ENCODE data around the gene XPR1.

XPR1 gene

DNA sequence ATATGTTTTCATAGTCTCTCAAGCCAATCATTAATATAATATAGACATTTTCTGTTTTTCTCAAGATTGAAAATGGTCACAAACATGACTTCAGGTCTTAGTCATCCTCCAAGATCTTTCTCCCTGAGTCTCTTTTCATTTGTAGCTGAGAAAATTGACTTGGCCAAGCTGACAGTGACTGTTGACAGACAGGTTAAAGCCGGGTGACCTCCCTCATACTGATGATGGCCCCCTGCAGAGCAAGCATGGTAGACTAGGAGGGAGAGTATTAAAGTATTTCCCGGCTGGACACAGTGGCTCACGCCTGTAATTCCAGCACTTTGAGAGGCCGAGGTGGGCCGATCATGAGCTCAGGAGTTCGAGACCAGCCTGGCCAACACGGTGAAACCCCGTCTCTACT, 274.1 kb downstream of the XPR1 start:
- DNase-seq (ENCODE audit: insufficient read length, low spot score) (no peak), FAIRE-seq (no peak)
- TF ChIP-seq POU2F2 (IDR thresholded peaks at IDR 0.05; ENCODE audit: low read depth, low read length) (no peak), PAX5 (IDR thresholded peaks at IDR 0.05; ENCODE audit: insufficient read depth, low read length, severe bottlenecking) (no peak), POLR2AphosphoS5 (IDR thresholded peaks at IDR 0.05; ENCODE audit: low read depth, low read length) (no peak), POLR2A (IDR thresholded peaks at IDR 0.05; ENCODE audit: low read depth, low read length) (no peak), TAF1 (IDR thresholded peaks at IDR 0.05; ENCODE audit: low read depth, low read length) (no peak), SPI1 (IDR thresholded peaks at IDR 0.05; ENCODE audit: low read depth, low read length) (no peak)

GRCh38 chr1:180906511-180906910, 274.7 kb downstream of the XPR1 start:
- DNase-seq (ENCODE audit: insufficient read length, low spot score) (no peak), FAIRE-seq (no peak)
- no peak for TF ChIP-seq SPI1 (IDR thresholded peaks at IDR 0.05; ENCODE audit: low read depth, low read length)
- no peak for TF ChIP-seq POLR2AphosphoS5 (IDR thresholded peaks at IDR 0.05; ENCODE audit: low read depth, low read length)
- TF ChIP-seq PAX5 (IDR thresholded peaks at IDR 0.05; ENCODE audit: insufficient read depth, low read length, severe bottlenecking) = no peak
- no peak for TF ChIP-seq POU2F2 (IDR thresholded peaks at IDR 0.05; ENCODE audit: low read depth, low read length)
- no peak for TF ChIP-seq TAF1 (IDR thresholded peaks at IDR 0.05; ENCODE audit: low read depth, low read length)
- TF ChIP-seq POLR2A (IDR thresholded peaks at IDR 0.05; ENCODE audit: low read depth, low read length) = no peak

GRCh38 chr1:180907313-180908055, 275.7 kb downstream of the XPR1 start:
- no peak for TF ChIP-seq SPI1 (IDR thresholded peaks at IDR 0.05; ENCODE audit: low read depth, low read length)
- no peak for TF ChIP-seq PAX5 (IDR thresholded peaks at IDR 0.05; ENCODE audit: insufficient read depth, low read length, severe bottlenecking)
- no peak for TF ChIP-seq TAF1 (IDR thresholded peaks at IDR 0.05; ENCODE audit: low read depth, low read length)
- TF ChIP-seq POLR2AphosphoS5 (IDR thresholded peaks at IDR 0.05; ENCODE audit: low read depth, low read length) = no peak
- TF ChIP-seq POU2F2 (IDR thresholded peaks at IDR 0.05; ENCODE audit: low read depth, low read length) = no peak
- TF ChIP-seq POLR2A (IDR thresholded peaks at IDR 0.05; ENCODE audit: low read depth, low read length) = no peak
- DNase-seq (ENCODE audit: insufficient read length, low spot score) (no peak), FAIRE-seq (no peak)

DNA sequence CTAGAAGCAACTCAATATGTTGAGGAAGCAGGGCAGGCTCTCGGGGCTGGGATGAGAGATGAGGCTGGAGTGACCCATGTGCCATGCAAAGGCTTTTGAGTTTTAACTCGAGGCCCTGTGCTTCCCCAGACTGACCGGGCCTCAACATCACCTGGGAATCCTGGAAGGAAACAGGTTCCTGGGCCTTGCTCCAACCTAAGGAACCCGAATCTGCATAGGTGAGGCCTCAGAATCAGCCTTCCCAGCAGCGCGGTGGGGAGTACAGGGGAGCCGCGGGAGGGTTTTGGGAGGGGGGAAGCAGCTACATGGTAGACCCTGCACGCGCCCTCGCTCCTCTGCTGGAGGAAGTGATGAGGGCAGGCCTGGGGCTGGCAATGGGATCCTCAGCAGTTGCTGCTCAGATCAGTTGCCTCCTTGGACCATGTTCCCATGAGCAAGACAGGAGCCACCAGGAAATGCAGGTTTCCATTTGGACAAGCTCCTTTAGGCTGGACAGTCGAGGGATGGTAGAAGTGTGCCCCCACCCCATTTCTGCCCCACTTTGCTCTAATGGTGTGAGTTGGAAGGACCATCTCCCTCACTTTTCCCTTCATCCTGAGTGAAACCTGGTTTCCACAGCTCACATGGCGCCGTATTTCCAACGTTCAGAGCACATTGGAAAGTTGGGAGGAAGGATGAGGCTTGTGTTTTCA, 276.4 kb downstream of the XPR1 start:
- FAIRE-seq (no peak), DNase-seq (ENCODE audit: insufficient read length, low spot score) (no peak)
- no peak for TF ChIP-seq PAX5 (IDR thresholded peaks at IDR 0.05; ENCODE audit: insufficient read depth, low read length, severe bottlenecking)
- no peak for TF ChIP-seq SPI1 (IDR thresholded peaks at IDR 0.05; ENCODE audit: low read depth, low read length)
- TF ChIP-seq POLR2AphosphoS5 (IDR thresholded peaks at IDR 0.05; ENCODE audit: low read depth, low read length) = no peak
- TF ChIP-seq POLR2A (IDR thresholded peaks at IDR 0.05; ENCODE audit: low read depth, low read length) = no peak

- TF ChIP-seq POU2F2 (IDR thresholded peaks at IDR 0.05; ENCODE audit: low read depth, low read length) (no peak), SPI1 (IDR thresholded peaks at IDR 0.05; ENCODE audit: low read depth, low read length) (peak; percentile 88)
- DNase-seq (ENCODE audit: insufficient read length, low spot score) (no peak), FAIRE-seq (peak; percentile 89)
These were observed 277.2 kb downstream of the XPR1 start for GRCh38 chr1:180909005-180909414.

DNA sequence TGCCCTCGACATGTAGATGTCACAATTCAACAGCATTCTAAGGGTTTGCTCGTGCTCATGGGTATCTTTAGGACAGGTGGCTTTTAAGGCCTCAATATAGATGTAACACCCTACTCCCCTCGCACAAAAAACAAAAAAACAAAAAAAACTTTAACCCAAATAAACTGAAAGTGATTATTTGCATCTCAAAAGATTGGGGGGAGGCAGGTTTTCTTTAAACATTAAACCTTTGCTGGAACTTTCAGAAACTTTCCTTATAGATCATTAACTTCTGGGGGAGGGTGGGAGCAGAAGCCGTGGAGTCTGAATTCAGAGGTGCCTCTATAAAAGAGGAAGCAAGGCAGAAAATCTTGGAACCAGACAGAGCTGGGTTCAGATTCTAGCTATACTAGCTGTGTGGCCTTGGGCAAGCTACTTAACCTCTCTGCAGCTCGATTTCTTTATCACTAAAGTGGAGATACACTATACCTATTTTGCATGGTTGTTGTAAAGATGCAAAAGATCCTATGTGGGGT, 277.7 kb downstream of the XPR1 start:
- FAIRE-seq = no peak
- no peak for DNase-seq (ENCODE audit: insufficient read length, low spot score)
- TF ChIP-seq SPI1 (IDR thresholded peaks at IDR 0.05; ENCODE audit: low read depth, low read length) = no peak
- no peak for TF ChIP-seq TAF1 (IDR thresholded peaks at IDR 0.05; ENCODE audit: low read depth, low read length)
- no peak for TF ChIP-seq POLR2AphosphoS5 (IDR thresholded peaks at IDR 0.05; ENCODE audit: low read depth, low read length)
- no peak for TF ChIP-seq POU2F2 (IDR thresholded peaks at IDR 0.05; ENCODE audit: low read depth, low read length)
- no peak for TF ChIP-seq PAX5 (IDR thresholded peaks at IDR 0.05; ENCODE audit: insufficient read depth, low read length, severe bottlenecking)
- TF ChIP-seq POLR2A (IDR thresholded peaks at IDR 0.05; ENCODE audit: low read depth, low read length) = no peak

GRCh38 chr1:180911640-180912191, 279.9 kb downstream of the XPR1 start:
- no peak for FAIRE-seq
- no peak for DNase-seq (ENCODE audit: insufficient read length, low spot score)
- TF ChIP-seq PAX5 (IDR thresholded peaks at IDR 0.05; ENCODE audit: insufficient read depth, low read length, severe bottlenecking) (no peak), TAF1 (IDR thresholded peaks at IDR 0.05; ENCODE audit: low read depth, low read length) (no peak), POU2F2 (IDR thresholded peaks at IDR 0.05; ENCODE audit: low read depth, low read length) (no peak), POLR2AphosphoS5 (IDR thresholded peaks at IDR 0.05; ENCODE audit: low read depth, low read length) (no peak), POLR2A (IDR thresholded peaks at IDR 0.05; ENCODE audit: low read depth, low read length) (no peak), SPI1 (IDR thresholded peaks at IDR 0.05; ENCODE audit: low read depth, low read length) (no peak)

DNA sequence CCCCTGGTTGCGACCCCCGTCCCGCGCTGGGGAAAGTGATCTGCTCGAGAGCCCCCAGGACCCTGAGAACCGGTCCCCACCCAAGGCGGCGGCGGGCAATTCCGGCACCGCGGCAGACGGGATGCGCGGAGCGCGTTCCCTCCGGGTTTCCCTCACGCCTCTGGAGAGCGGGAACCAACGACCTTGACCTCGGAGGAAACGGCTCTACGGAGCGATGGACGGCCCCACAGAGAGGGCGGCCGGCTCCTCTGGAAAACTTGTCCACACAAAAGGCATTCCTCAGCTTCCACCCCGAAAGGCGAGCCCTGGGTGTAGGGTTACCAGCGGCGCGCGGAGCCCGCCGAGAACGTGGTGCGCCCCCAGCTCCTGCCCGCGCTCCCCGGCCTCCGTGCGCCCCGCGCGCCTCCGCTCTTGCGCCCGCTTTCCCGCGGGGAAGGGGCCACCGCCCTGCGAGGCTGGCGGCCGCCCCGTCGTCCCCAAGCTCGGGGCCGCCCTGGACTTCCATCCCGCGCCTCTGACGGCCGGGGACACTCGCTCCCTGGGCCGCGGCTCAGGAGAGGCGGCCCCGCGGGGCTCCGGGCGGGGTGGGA, 280.5 kb downstream of the XPR1 start:
- DNase-seq (ENCODE audit: insufficient read length, low spot score) (no peak), FAIRE-seq (peak; percentile 56)
- no peak for TF ChIP-seq POU2F2 (IDR thresholded peaks at IDR 0.05; ENCODE audit: low read depth, low read length)
- TF ChIP-seq TAF1 (IDR thresholded peaks at IDR 0.05; ENCODE audit: low read depth, low read length) = no peak
- TF ChIP-seq PAX5 (IDR thresholded peaks at IDR 0.05; ENCODE audit: insufficient read depth, low read length, severe bottlenecking) = no peak
- no peak for TF ChIP-seq POLR2AphosphoS5 (IDR thresholded peaks at IDR 0.05; ENCODE audit: low read depth, low read length)
- no peak for TF ChIP-seq SPI1 (IDR thresholded peaks at IDR 0.05; ENCODE audit: low read depth, low read length)
- no peak for TF ChIP-seq POLR2A (IDR thresholded peaks at IDR 0.05; ENCODE audit: low read depth, low read length)
